HG03457 (cell line): Measurements from ENCODE around the gene PRAMEF20.

Experiments
- ATAC-seq: cut with Tn5 transposase; IDR thresholded peaks from one replicate; pipeline ENCODE4 v1.9.1; 2021; ENCODE audit warnings: moderate number of reproducible peaks; ENCODE audit not compliant: unreplicated experiment

The PRAMEF20 gene

GRCh38 chr1:13461977-13462376, 51.7 kb downstream of the PRAMEF20 start:
- ATAC-seq = no peak

- no peak for ATAC-seq
Measured at GRCh38 chr1:13462682-13463081, 52.4 kb downstream of the PRAMEF20 start.

- no peak for ATAC-seq
Measured at GRCh38 chr1:13465515-13465914, 55.3 kb downstream of the PRAMEF20 start.

GRCh38 chr1:13469343-13469742, 59.1 kb downstream of the PRAMEF20 start:
- ATAC-seq = no peak
